A549 (cell line): ENCODE measurements around the gene EMD. TPM values are rescaled to one million over a fixed set of nuclear protein-coding genes. Genes with fewer than 3 reads are reported as not detected.

ENCODE experiments used
- ATAC-seq, 2 experiments: fragments of 200-7000 bp in 1 of 2; fragments of >200 bp in 1 of 2; cut with Nextera tagmentation in 1 of 2; cut with Tn5 transposase in 1 of 2; 3 replicates each; pipeline versions ENCODE4 v1.8.0 to v1.9.1; 2018 to 2020; ENCODE audit warnings: mild to moderate bottlenecking in 1 of 2, moderate library complexity in 1 of 2
- CTCF ChIA-PET: fragments of 300-600 bp; sonication (Branson Sonifier 250); formaldehyde crosslinking; extraction: SDS; loops from one replicate; lab custom pipeline; 2021; ENCODE audit warnings: antibody characterized with exemption, inconsistent platforms; lab: Yijun Ruan, JAX
- POLR2A ChIA-PET: fragments of 350-600 bp; formaldehyde crosslinking; extraction: SDS; loops from one replicate; lab custom pipeline; 2021; ENCODE audit warnings: antibody characterized with exemption, inconsistent platforms; lab: Yijun Ruan, JAX
- DNase-seq, 2 experiments: peaks; one replicate each; pipeline versions ENCODE4 v3.0.0 to v3.0.0-alpha.2; 2011 to 2016; ENCODE audit warnings: low read depth in 1 of 2, low spot score in 1 of 2
- FAIRE-seq: peaks from 2 replicates; lab custom pipeline; 2011; peaks lifted over from hg19 to GRCh38; lab: Jason Lieb, UNC
- H3K27ac ChIP-seq, 2 experiments: fragments of >200 bp; sonication (Bioruptor Twin); formaldehyde crosslinking; 3 replicates each; pipeline ENCODE4 v1.5.1; 2016 to 2017
- H3K4me1 ChIP-seq: fragments of >200 bp; sonication (Bioruptor Twin); formaldehyde crosslinking; 3 replicates; pipeline ENCODE4 v1.6.1; 2016
- H3K4me2 ChIP-seq: fragments of >200 bp; sonication (Bioruptor Twin); formaldehyde crosslinking; 3 replicates; pipeline ENCODE4 v1.6.1; 2016
- H3K4me3 ChIP-seq: fragments of >200 bp; sonication (Bioruptor Twin); formaldehyde crosslinking; 3 replicates; pipeline ENCODE4 v1.5.1; 2016
- H3K9me3 ChIP-seq: fragments of >200 bp; sonication (Bioruptor Twin); formaldehyde crosslinking; 3 replicates; pipeline ENCODE4 v1.6.1; 2016
- CBX8 ChIP-seq: fragments of 200-600 bp; sonication (generic); IDR thresholded peaks from 2 replicates; pipeline ENCODE4 v1.6.1; 2016
- CEBPB ChIP-seq, 2 experiments: fragments of >200 bp in 1 of 2; sonication (Bioruptor Twin) in 1 of 2; formaldehyde crosslinking in 1 of 2; IDR thresholded peaks; 2 replicates each; pipeline ENCODE4 v1.6.1; 2012 to 2016
- EHMT2 ChIP-seq: fragments of 200-600 bp; sonication (generic); IDR thresholded peaks from 2 replicates; pipeline ENCODE4 v1.6.1; 2016; ENCODE audit warnings: antibody characterized with exemption, low read depth, mild to moderate bottlenecking, moderate library complexity
- GATA3 ChIP-seq: IDR thresholded peaks from 2 replicates; pipeline ENCODE4 v1.6.1; 2012; ENCODE audit warnings: borderline replicate concordance
- HOXB5 ChIP-seq: fragments of 250-450 bp; sonication (Bioruptor Pico); IDR thresholded peaks from 2 replicates; pipeline ENCODE4 v1.5.0; 2020; ENCODE audit warnings: mild to moderate bottlenecking, moderate library complexity
- KDM1A ChIP-seq: fragments of 200-600 bp; sonication (generic); IDR thresholded peaks from 2 replicates; pipeline ENCODE4 v1.6.1; 2016; ENCODE audit warnings: low read depth, mild to moderate bottlenecking
- MAFK ChIP-seq: fragments of 450-650 bp; IDR thresholded peaks from 2 replicates; pipeline ENCODE4 v1.6.1; 2014; ENCODE audit not compliant: partially characterized antibody
- RCOR1 ChIP-seq: fragments of 150-350 bp; IDR thresholded peaks from 2 replicates; pipeline ENCODE4 v1.6.1; 2014; ENCODE audit warnings: antibody characterized with exemption, low read length, low read depth
- SREBF2 ChIP-seq: fragments of 450-650 bp; IDR thresholded peaks from 2 replicates; pipeline ENCODE4 v1.6.1; 2014; ENCODE audit warnings: mild to moderate bottlenecking, moderate library complexity
- ZC3H11A ChIP-seq: fragments of 450-650 bp; IDR thresholded peaks from 2 replicates; pipeline ENCODE4 v1.6.1; 2014; ENCODE audit warnings: antibody characterized with exemption, mild to moderate bottlenecking
- ZNF302 ChIP-seq: fragments of 250-450 bp; sonication (Bioruptor Pico); IDR thresholded peaks from 2 replicates; pipeline ENCODE4 v1.9.0; 2021; ENCODE audit warnings: inconsistent platforms, mild to moderate bottlenecking, moderate library complexity
- WGBS: methylation state at CpG from one replicate; pipeline ENCODE4 v1.1.6; 2017; ENCODE audit errors: missing lambda C conversion rate; 5-methylcytosine and 5-hydroxymethylcytosine counted together
- polyA plus RNA-seq, 4 experiments: library from polyadenylated mRNA; depleted of rRNA in 3 of 4; stranded (reverse); fragments of >200 nt; fragmentation: RNase III in 1 of 4; extraction: RNeasy Plus Mini Kit Qiagen cat#74134 plus additional on column Dnase treatment in 1 of 4; gene quantifications; 2 replicates in 3 of 4; 3 replicates in 1 of 4; pipeline ENCODE4 v1.2.3, GENCODE V29; 2011 to 2017
- TF ChIP-seq, protein P1 (sequence below): fragments of >200 bp; sonication (Bioruptor Twin); formaldehyde crosslinking; IDR thresholded peaks from 2 replicates; pipeline ENCODE4 v1.6.1; 2016
- TF ChIP-seq, protein P2 (sequence below): fragments of 250-450 bp; sonication (Bioruptor Pico); IDR thresholded peaks from 2 replicates; pipeline ENCODE4 v1.5.0; 2020; ENCODE audit warnings: low read depth, mild to moderate bottlenecking, moderate library complexity
- TF ChIP-seq, protein P3 (sequence below): fragments of >200 bp; sonication (Bioruptor Twin); formaldehyde crosslinking; IDR thresholded peaks from 3 replicates; pipeline ENCODE4 v1.5.1; 2016
- TF ChIP-seq, protein P4 (sequence below): fragments of 450-650 bp; IDR thresholded peaks from 2 replicates; pipeline ENCODE4 v1.6.1; 2014; ENCODE audit warnings: antibody characterized with exemption

EMD gene
- polyA plus RNA-seq, 2 of the 4 experiments (the other 2 are of a cell fraction) = 34.6 to 126 TPM

DNA sequence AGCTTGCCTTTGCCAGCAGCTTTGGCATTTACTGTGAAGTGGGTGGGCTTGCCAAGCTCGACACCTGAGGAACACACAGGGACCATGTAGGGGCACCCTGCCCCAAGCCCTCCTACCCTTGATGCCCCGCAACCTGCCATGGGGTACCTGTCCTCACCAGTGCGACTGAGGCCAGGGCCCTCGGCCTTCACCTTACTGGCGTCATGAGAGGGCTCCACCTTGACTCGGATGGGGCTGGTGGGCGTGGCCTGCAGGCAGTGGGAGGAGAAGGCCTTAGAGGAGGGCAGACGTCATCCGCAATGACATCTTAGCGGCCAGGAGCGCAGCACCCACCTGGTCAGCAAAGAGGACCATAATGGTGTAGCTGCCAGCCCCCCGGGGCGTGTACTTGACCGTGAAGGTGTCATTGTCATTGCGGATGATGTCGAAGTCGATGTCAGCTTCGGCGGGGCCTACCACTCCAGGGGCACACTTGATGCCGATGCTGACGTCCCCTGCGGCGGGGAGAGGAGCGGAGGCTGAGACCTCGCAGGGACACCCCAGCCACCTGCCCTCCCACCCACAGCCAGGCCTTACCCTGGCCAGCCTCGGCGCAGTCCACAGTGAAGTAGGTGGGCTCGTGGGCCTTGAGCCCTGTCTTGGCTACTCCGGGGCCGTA is 16.9 kb upstream of the EMD start:
- TF ChIP-seq, protein P1, sequence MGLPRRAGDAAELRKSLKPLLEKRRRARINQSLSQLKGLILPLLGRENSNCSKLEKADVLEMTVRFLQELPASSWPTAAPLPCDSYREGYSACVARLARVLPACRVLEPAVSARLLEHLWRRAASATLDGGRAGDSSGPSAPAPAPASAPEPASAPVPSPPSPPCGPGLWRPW = no peak
- TF ChIP-seq ZNF302 (CRISPR knock-in tag) = no peak
- no peak for TF ChIP-seq CEBPB (IDR thresholded peaks at IDR 0.05)
- no peak for TF ChIP-seq ZC3H11A
- TF ChIP-seq GATA3 = no peak
- Histone ChIP-seq H3K4me1 (peaks cover 72% of the 10 kb centered on the region), H3K4me3 (no peak overlapping the region), H3K9me3 (no peaks in the 10 kb centered on the region), H3K4me2 (0 out of 3 replicates have a peak overlapping the region, but pooled peaks have one; percentile 10), H3K27ac (no peak overlapping the region)
- ChIA-PET CTCF (interaction anchor here (1.2 to 2.7 kb wide), 2 partner anchors 11 to 17 kb away, joined by 8 to 19 read pairs; partner anchors contain the start of genes EMD and FLNA), POLR2A (no interaction called here)
- 90% methylated on average over 21 of the region's 30 CpGs for WGBS
- no peak for ATAC-seq
- DNase-seq = no peak
- FAIRE-seq = no peak

DNA sequence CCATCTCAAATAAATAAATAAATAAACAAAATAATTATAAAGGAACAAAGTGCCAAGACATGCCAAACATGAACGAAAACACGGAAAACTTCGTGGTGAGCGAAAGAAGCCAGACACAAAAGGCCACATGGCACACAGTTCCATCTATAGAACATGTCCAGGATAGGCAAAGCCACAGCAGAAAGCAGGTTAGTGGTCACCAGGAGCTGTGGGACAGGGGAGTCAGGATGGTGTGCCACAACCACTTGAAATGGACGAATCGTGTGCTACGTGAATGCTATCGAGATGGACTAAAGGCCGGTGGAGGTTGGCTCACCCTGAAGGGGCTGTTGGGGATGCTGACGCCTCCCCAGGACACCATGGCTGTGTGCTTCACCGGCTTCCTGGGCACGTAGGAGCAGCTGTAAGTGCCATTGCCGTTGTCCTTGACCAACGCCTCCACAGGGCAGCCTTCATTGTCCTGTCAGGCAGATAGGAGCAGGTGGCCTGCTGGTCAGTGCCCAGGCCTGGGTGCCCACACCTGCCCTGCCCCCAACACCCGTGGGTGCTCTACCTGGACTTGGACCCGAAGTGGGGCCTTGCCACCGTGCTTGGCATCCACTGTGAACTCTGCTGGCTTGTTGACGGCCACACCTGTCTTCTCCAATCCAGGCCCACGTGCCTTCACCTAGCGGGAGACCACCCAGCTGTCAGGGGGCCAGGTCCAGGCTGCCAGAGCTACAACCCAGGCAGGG is 15.2 kb upstream of the EMD start:
- Histone ChIP-seq H3K4me1 (peaks cover 76% of the 10 kb centered on the region), H3K4me3 (no peak overlapping the region), H3K9me3 (no peaks in the 10 kb centered on the region), H3K4me2 (no peak overlapping the region), H3K27ac (0 out of 6 replicates have a peak overlapping the region, but pooled peaks of 1 of the 2 experiments have one; percentile 18)
- TF ChIP-seq KDM1A (no peak), CBX8 (no peak), RCOR1 (no peak), EHMT2 (no peak), SREBF2 (no peak)
- TF ChIP-seq, protein P2, sequence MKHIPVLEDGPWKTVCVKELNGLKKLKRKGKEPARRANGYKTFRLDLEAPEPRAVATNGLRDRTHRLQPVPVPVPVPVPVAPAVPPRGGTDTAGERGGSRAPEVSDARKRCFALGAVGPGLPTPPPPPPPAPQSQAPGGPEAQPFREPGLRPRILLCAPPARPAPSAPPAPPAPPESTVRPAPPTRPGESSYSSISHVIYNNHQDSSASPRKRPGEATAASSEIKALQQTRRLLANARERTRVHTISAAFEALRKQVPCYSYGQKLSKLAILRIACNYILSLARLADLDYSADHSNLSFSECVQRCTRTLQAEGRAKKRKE = no peak
- TF ChIP-seq, protein P3, sequence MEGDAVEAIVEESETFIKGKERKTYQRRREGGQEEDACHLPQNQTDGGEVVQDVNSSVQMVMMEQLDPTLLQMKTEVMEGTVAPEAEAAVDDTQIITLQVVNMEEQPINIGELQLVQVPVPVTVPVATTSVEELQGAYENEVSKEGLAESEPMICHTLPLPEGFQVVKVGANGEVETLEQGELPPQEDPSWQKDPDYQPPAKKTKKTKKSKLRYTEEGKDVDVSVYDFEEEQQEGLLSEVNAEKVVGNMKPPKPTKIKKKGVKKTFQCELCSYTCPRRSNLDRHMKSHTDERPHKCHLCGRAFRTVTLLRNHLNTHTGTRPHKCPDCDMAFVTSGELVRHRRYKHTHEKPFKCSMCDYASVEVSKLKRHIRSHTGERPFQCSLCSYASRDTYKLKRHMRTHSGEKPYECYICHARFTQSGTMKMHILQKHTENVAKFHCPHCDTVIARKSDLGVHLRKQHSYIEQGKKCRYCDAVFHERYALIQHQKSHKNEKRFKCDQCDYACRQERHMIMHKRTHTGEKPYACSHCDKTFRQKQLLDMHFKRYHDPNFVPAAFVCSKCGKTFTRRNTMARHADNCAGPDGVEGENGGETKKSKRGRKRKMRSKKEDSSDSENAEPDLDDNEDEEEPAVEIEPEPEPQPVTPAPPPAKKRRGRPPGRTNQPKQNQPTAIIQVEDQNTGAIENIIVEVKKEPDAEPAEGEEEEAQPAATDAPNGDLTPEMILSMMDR = no peak
- TF ChIP-seq, protein P4, sequence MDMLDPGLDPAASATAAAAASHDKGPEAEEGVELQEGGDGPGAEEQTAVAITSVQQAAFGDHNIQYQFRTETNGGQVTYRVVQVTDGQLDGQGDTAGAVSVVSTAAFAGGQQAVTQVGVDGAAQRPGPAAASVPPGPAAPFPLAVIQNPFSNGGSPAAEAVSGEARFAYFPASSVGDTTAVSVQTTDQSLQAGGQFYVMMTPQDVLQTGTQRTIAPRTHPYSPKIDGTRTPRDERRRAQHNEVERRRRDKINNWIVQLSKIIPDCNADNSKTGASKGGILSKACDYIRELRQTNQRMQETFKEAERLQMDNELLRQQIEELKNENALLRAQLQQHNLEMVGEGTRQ = no peak
- POLR2A ChIA-PET = no interaction called here
- FAIRE-seq = no peak
- no peak for ATAC-seq
- DNase-seq = no peak
- CTCF ChIA-PET = interaction anchor here (1.2 to 2.7 kb wide), 2 partner anchors 10 to 15 kb away, joined by 8 to 19 read pairs; partner anchors contain the start of genes EMD and FLNA
- WGBS = 89% methylated on average over 12 of the region's 20 CpGs

DNA sequence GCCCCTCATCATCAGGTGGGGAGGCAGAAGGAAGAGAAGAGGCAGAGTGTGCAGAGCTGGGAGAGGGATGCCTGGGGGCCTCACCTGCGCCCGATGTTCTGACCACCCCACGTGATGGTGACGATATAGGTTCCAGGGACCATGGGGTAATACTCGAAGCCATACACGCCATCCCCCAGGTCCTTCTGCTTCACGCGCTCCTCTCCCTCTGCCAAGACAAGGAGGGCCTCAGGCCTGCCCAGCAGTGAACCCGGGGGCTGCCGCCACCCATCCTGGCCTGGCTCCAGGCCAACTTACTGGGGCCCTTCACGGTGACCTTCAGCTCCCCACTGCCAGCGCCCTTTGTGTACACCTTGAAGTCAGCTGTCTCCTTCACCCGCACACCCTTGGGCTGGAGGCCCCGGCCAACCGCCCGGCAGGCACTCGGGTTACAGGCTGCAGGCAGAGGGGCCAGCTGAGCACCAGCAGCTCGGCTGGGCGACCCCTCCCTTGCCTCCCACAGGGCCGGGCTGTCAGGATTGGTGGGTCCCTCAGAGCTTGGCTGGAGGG is 14.0 kb upstream of the EMD start:
- Histone ChIP-seq H3K4me3 (no peak overlapping the region), H3K4me1 (peaks cover 63% of the 10 kb centered on the region), H3K27ac (peak overlapping the region in 1 of 2 experiments; percentile 100; a peak in 2 of 6 replicates), H3K9me3 (no peaks in the 10 kb centered on the region), H3K4me2 (peak overlapping the region; percentile 93; the same call in 2 of the 3 replicates)
- no peak for ATAC-seq
- no peak for DNase-seq
- 79% methylated on average over 12 of the region's 20 CpGs for WGBS
- CTCF ChIA-PET = interaction anchor here (0.9 to 2.6 kb wide), 4 partner anchors 8 to 17 kb away, joined by 3 to 14 read pairs (median 7); partner anchors contain the start of gene FLNA
- no peak for TF ChIP-seq HOXB5 (CRISPR knock-in tag)
- TF ChIP-seq GATA3 = no peak
- TF ChIP-seq, protein P2 = no peak
- TF ChIP-seq, protein P3 = no peak
- TF ChIP-seq MAFK = no peak
- no peak for TF ChIP-seq EHMT2
- TF ChIP-seq RCOR1 = no peak
- POLR2A ChIA-PET = no interaction called here
- no peak for FAIRE-seq
